GM13976 (cell line): ENCODE data around the gene CSNK2A1.

Experiments
- DNase-seq: peaks from one replicate; pipeline ENCODE4 v3.0.0; 2012; ENCODE audit warnings: low spot score
- in situ Hi-C: fragments of 300-500 bp; cut with MboI; formaldehyde crosslinking; loops from one replicate; pipeline ENCODE4 v1.12.0; 2022; ENCODE audit warnings: low sequenced_read_pairs, mixed read lengths, inconsistent platforms; ENCODE audit not compliant: unreplicated experiment
- TF ChIP-seq, protein P1 (sequence below): IDR thresholded peaks from 2 replicates; pipeline ENCODE4 v1.5.1; 2012; ENCODE audit warnings: borderline replicate concordance, mild to moderate bottlenecking; ENCODE audit not compliant: insufficient read depth; ENCODE audit errors: extremely low read depth, missing control alignments, control extremely low read depth

CSNK2A1 gene

DNA sequence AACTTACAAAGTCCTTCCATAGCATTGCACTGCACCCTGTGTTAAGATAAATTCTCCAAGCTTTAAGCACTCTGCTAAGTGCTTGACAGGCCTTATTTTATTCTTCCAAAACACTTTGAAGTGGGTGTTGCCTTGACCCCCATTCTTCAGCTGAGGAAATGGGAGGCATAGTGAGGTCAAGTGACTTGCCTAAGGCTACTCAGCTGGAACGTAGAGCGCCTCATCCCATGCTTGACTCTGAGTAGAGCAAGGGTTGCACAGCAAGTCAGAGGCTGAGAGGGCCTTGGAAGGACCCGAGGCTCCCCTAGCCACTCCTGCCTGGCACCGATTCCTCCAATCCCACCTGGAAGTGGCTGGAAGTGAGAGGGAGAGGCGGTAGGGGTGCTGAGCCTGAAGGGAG is 19.6 kb upstream of the CSNK2A1 start:
- DNase-seq: no peak
- TF ChIP-seq, protein P1, sequence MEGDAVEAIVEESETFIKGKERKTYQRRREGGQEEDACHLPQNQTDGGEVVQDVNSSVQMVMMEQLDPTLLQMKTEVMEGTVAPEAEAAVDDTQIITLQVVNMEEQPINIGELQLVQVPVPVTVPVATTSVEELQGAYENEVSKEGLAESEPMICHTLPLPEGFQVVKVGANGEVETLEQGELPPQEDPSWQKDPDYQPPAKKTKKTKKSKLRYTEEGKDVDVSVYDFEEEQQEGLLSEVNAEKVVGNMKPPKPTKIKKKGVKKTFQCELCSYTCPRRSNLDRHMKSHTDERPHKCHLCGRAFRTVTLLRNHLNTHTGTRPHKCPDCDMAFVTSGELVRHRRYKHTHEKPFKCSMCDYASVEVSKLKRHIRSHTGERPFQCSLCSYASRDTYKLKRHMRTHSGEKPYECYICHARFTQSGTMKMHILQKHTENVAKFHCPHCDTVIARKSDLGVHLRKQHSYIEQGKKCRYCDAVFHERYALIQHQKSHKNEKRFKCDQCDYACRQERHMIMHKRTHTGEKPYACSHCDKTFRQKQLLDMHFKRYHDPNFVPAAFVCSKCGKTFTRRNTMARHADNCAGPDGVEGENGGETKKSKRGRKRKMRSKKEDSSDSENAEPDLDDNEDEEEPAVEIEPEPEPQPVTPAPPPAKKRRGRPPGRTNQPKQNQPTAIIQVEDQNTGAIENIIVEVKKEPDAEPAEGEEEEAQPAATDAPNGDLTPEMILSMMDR: no peak
- in situ Hi-C loops: loop anchor here (5.0 to 25.0 kb wide), 2 partner anchors 84 to 174 kb away; no protein-coding TSS in a partner anchor

DNA sequence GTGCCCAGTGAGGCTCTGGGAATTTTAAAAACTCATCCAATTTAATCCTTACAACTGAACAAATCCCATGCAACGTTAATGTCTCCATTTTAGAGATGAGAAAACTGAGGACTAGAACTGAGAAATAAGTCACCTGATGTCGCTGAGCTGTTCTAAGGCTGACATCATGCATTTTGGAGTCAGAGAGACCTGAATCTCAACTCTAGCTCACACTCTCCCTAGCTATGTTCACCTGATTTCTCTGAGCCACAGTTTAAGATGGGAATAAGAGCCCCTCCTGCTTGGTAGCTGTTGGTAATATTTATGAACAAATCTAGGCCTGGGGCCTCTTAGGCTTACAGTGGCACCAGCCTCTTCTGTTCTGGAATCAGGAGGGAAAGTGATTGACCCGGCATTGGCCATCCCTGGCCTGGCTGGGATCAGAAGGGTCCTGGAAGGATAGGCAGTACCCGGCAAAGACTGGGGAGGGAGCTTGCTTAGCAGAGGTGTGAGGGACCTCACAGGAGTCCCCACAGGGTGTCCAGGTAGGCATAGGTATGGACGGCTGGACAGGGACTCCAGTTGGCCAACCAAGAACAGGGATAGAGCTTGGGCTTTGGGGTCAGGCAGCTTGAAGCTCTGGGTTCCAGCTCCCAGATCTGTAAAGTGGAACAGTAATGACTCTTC is 18.8 kb upstream of the CSNK2A1 start:
- DNase-seq: no peak
- TF ChIP-seq, protein P1: no peak
- in situ Hi-C loops: loop anchor here (5.0 to 25.0 kb wide), 2 partner anchors 85 to 175 kb away; no protein-coding TSS in a partner anchor

DNA sequence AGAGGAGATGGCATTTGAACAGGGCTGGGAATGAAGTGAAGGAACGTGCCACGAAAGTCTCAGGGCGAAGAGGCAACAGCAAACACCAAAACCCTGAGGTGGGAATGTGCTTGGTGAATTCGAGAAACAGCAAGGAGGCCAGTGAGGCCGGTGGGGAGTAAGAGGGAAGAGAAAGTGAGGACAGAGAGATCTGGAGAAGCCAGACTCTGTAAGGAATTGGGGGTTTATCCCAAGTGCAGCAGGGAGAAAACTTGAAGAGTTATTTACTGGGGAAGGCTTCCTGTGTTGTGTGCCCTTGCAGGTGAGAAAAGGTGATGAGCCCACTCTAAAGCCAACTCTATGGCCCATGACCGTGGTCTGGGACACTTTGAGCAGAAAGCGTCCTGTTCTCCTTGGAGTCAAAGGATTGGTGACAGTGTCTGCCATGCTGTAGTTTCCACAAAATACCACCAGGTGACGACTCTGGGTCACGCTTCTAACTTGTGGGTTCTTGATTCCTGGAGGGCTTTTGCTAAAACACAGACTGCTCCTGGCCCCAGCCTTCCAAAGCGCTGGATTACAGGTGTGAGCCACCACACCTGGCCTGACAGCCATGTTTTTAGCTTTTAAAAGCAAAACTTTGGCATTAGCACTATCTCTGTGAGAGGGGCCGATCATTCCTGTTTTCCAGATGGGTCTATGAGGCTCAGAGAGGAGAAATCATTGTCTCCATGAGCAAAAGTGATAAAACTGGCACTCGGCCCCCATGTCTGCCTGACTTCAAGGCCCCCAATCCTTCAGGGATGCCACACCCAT is 18.0 kb upstream of the CSNK2A1 start:
- in situ Hi-C loops: loop anchor here (5.0 to 25.0 kb wide), 2 partner anchors 86 to 176 kb away; no protein-coding TSS in a partner anchor
- TF ChIP-seq, protein P1: peak; percentile 84
- DNase-seq: peak; percentile 82

DNA sequence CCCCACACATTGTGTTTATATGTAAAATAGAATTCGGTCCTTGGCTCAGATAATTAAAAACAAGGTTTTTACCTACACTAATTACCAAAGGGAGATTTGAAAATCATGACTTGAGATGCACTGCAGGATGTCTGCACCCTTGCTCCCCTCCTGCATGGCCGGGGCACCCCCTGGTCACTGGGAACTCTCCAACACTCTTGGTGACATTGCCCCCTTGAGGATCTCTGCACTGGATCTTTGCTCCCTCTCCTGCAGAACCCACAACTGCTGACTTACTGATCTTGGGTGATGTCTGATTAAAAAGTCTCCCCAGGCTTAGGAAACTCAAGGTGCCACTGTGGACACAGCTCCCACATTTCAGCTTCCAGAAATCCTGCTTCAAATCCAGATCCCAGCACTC is 17.1 kb upstream of the CSNK2A1 start:
- DNase-seq: no peak
- TF ChIP-seq, protein P1: no peak
- in situ Hi-C loops: loop anchor here (5.0 to 25.0 kb wide), 2 partner anchors 87 to 177 kb away; no protein-coding TSS in a partner anchor

DNA sequence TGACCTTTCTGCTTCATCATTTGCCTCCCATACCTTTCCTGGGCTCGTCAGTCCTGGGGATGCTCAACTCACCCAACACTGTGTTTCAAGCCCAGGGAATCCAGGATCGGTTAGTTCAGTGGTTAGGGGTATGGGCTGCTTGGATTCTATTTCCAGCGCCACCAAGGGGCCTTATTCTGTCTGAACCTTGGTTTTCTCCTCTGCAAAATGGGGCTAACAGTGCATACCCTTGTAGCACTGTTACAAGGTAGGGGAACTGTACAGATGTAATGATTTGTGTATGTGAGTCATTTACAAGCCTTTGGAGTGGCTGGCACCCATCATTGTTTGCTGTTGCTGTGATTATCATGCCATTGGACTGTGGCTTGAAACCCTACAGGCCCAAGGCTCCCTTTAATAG is 14.5 kb upstream of the CSNK2A1 start:
- no peak for DNase-seq
- in situ Hi-C loops: loop anchor here (25.0 kb wide), 1 partner anchor 179 kb away; no protein-coding TSS in a partner anchor
- TF ChIP-seq, protein P1: no peak

DNA sequence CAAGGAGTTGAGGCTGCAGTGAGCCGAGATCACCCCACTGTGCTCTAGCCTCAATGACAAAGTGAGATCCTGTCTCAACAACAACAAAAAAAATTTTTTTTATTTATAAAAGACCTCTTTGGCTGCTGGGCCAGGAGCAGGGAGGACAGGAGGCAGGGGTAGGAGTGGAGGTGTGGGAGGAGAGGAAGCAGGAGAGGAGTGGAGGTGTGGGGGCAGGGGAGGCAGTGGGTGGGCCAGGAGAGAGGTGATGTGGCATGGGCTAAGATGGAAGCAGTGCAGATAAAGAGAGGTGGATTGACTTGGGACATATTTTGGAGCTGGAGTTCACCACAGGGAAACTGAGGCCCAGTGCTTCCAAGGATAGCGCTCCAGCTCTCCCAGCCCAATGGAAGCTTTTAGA is 13.4 kb upstream of the CSNK2A1 start:
- no peak for DNase-seq
- in situ Hi-C loops: loop anchor here (25.0 kb wide), 1 partner anchor 180 kb away; no protein-coding TSS in a partner anchor
- TF ChIP-seq, protein P1: no peak
